ENCODE data around the gene CALCOCO2.

Gene CALCOCO2

GRCh38 chr17:48873696-48874443 lies 43.0 kb downstream of the CALCOCO2 start:
- DNase-seq: no peak

- DNase-seq: peak; percentile 34 to 39
Observed at GRCh38 chr17:48878920-48879898, 48.4 kb downstream of the CALCOCO2 start.

GRCh38 chr17:48882272-48882671 lies 51.4 kb downstream of the CALCOCO2 start:
- no peak for DNase-seq

- no peak for DNase-seq
Observed at GRCh38 chr17:48883171-48883570, 52.3 kb downstream of the CALCOCO2 start.

DNA sequence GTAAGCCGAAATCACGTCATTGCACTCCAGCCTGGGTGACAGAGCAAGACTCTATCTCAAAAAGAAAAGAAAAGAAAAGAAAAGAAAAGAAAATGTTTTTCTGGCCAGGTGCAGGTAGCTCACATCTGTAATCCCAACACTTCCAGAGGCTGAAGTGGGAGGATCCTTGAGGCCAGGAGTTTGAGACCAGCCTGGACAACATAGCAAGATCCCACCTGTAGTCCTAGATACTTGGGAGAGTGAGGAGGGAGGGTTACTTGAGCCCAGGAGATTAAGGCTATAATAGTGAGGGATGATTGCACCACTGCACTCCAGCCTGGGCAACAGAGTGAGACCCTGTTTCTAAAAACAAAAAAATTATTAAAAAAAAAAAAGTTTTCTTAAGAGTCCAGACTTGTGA lies 59.3 kb downstream of the CALCOCO2 start:
- DNase-seq: no peak

DNA sequence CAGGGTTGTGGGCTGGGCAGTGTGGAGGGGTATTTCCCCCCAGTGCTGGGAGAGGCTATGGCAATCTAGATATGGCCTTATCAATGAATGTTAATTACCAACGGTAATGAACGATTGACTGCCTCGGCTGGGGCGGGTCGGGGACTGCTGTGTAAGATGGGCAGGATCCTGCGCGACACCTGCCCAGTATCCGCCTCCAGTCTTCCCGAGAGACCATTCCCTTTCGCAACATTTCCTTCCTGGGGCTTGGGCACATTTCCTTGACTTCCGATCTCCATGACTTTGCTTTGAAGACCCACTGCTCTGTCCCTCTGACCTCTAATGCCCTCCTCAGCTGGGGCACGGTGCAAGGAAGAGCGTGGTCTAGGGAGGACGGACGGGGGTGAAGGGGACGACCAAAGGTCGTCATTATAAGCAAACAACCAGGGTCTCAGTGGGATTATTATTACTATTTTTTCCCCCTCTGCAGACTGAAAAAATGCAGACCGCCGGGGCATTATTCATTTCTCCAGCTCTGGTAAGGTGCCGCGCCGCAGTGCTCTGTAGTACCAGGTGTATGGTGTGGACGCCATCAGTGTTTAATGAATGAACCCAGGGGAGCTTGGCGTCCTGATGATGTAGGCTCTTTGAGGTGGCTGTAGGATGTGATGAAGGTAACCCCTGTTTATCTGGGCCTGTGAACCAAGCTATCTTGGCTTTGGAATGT lies 62.3 kb downstream of the CALCOCO2 start:
- no peak for DNase-seq

- no peak for DNase-seq
Observed at GRCh38 chr17:48893646-48894508, 63.0 kb downstream of the CALCOCO2 start.

- DNase-seq: no peak
Observed at GRCh38 chr17:48894886-48895285, 64.1 kb downstream of the CALCOCO2 start.

GRCh38 chr17:48901241-48901640 lies 70.4 kb downstream of the CALCOCO2 start:
- no peak for DNase-seq

- DNase-seq: no peak
Observed at GRCh38 chr17:48903401-48903800, 72.6 kb downstream of the CALCOCO2 start.

DNA sequence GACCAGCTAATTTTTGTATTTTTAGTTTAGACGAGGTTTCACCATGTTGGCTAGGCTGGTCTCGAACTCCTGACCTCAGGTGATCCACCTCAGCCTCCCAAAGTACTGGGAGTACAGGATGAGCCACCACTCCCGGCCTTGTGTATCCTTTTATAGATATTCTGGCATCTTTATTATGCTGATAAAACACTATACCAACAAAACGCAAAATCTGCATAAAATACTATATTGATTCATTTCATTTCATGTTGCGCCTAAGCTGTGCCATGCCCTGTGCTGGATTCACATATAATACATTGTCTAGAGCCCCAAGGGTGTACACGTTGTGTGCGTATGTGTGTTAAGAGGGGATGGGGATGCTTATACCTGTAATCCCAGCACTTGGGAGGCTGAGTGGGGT lies 73.6 kb downstream of the CALCOCO2 start:
- DNase-seq: no peak

DNA sequence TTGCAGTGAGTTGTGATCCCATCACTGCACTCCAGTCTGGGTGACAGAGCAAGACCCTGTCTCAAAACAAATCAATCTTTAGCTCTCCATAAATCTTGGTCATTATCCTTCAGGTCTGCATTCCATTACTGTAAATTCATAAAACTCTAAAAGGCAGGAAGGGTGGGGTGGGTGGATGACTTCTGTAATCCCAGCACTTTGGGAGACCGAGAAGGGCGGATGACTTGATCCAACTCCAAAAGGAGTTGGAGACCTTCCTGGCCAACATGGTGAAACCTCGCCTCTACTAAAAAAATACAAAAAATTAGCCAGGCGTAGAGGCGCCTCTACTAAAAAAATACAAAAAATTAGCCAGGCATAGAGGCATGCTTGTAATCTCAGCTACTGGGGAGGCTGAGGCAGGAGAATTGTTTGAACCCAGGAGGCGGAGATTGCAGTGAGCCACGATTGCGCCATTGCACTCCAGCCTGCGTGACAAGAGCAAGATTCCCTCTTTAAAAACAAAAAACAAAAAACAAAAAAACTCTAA lies 75.2 kb downstream of the CALCOCO2 start:
- DNase-seq: no peak

DNA sequence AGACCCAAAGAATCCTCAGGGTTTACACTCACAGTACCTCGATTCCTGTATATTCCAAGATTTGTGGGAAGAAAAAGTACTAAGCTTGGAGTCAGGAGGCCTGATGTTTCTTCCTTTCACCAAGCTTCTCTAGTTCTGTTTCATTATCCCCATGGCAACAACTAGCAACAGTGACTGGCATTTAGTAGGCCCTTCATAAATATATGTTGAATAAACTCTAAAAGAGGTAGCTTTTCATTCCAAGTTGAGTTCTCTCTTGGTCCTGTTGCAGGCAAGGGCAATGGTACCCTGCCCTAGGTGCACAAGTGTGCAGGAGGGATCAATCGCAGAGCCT lies 76.8 kb downstream of the CALCOCO2 start:
- no peak for DNase-seq

DNA sequence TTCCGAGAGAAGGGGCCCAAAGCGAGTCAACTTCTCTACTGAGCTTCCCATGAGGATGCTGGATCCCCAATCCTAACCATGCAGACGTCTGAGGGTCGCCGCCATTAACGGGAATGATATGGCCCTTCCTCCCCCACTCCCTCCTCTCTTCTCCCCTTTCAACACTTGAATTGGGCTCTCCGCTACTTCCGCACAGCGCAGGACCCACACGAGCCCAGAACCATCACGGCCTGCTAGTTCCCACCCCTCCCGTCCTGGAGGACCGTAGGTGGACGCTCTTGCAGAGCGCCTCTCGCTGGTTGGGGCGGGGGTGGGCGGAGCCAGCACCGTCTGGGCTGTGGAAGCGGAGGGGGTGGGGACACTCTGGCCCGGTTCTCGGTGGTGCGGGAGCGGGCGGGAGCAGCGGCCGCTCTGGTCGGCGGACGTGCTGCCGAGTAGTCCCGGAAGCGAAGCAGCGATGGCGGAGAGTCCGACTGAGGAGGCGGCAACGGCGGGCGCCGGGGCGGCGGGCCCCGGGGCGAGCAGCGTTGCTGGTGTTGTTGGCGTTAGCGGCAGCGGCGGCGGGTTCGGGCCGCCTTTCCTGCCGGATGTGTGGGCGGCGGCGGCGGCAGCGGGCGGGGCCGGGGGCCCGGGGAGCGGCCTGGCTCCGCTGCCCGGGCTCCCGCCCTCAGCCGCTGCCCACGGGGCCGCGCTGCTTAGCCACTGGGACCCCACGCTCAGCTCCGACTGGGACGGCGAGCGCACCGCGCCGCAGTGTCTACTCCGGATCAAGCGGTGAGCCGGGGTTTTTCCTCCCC lies 77.4 kb downstream of the CALCOCO2 start, which contains the start of gene UBE2Z:
UBE2Z (plus strand) TSS at position 361 of the 797 bp plus-strand sequence; CDS start at position 458, 97 bp downstream.
- peak; percentile 85 to 87 for DNase-seq

DNA sequence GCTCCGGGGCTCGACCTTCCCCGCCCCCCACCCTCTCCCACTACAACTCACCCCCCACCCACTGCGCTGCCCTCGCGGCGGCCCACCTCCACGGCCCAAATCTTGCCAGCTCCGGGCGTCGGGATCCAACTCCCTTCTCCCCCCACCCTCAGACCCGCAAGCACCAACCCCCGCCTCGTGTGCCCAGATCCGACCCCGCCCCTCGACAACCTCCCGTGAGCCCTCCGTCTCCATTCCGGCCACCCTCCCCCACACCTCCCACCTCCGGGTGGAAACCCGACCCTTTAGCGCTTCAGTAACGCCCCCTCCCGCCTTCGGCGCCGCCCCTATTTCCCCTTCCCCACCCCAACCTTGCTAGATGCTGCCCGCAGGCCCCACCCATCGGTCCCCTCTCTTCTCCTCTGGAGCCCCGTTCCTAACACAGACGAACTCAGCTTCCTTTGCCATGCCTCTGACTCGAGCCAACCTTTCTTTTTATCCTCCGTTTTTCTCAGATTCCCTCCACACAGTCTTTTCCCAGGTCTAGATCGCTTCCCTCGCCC lies 78.1 kb downstream of the CALCOCO2 start:
- DNase-seq: peak; percentile 89 to 90

DNA sequence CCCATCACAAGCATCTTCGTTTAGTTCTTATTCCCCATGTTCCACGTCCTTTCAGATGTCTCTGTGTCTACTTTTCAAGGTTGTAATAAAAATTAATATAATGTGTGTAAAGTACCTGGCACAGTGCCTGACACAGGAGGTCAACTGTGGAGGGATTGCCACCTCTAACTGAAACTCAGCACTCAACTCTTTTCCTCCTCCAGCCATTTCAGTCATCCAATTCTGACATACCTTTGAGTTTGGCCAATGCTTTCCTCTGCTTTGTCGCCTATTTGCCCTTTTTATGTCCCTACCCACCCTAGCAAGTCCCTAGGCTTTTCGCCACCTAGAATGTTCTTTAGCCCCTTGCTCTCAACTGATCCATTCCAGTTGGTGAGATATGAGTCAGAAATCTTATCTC lies 78.9 kb downstream of the CALCOCO2 start:
- DNase-seq: no peak

DNA sequence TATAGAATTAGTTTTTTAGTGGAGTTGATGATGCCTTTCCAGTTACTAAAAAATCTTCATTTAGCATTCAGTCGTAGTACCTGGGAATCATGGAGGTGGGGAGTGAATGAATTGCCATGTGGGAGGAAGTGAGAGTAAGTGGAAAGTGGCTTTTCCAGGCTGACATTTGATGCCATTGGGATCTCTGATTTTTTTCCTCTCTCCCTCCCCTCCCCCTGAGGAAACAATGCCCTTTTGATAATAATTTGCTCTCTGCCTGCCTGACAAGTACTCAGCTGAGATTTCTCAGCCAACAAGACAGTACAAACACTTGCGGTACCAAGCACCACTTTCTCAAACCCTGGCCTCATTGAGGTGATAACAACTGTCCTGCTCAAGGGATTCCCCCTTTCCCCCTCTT lies 79.5 kb downstream of the CALCOCO2 start:
- DNase-seq: no peak

DNA sequence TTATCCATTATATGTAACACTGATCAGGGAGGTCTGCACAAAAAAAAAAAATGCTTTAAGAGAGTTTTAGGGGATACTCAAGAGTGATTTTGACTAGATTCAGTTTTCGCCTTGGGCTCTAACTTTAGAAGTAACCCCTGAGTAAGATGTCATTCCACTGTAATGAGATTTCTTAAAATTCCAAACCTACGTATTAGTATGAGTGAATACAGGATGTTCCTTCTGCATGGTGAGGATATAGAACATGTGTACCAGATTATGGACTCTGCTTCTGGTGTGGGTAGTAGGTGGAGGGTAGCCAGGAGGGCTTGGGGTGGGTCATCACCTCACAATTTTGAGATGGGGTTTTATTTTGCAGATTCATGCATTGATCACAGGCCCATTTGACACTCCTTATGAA lies 81.6 kb downstream of the CALCOCO2 start:
- no peak for DNase-seq
